ENCODE data around the gene RCOR2.
A peak's percentile ranks its signal among the peaks of the same experiment; 100 is the strongest.

RCOR2 gene

DNA sequence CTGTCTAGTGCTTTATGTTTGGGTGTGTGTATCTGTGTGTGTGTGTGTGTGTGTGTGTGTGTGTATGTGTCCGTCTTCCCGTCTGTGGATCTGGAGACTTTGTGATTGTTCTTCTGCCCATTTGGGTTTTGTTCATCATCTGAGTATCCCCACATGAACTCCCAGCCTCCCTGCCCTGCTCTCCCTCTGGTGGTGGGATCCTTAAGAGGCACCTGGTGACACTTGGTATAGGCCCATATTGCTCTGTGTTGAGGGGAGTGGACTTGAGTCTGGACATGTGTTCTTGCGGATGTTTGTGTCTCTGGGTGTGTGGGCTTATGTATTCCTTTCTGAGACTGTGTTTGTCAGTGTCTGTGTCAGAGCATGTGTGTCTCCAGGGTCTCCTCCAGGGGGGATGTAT, 15.3 kb downstream of the RCOR2 start:
- Histone ChIP-seq H3K36me3 (ENCODE audit: control insufficient read depth, insufficient read depth, low read length) (peaks cover 53% of the 10 kb centered on the region), H3K27me3 (replicated peaks; ENCODE audit: control insufficient read depth, insufficient read depth, low read length) (no peaks in the 10 kb centered on the region), H3K4me3 (replicated peaks; ENCODE audit: low read depth, low read length) (no peak overlapping the region)
- peak; percentile 32 for TF ChIP-seq CTCF (IDR thresholded peaks at IDR 0.05; ENCODE audit: insufficient read depth, low read length, poor library complexity, severe bottlenecking)
- no peak for DNase-seq (ENCODE audit: extremely low read depth, insufficient read length)

DNA sequence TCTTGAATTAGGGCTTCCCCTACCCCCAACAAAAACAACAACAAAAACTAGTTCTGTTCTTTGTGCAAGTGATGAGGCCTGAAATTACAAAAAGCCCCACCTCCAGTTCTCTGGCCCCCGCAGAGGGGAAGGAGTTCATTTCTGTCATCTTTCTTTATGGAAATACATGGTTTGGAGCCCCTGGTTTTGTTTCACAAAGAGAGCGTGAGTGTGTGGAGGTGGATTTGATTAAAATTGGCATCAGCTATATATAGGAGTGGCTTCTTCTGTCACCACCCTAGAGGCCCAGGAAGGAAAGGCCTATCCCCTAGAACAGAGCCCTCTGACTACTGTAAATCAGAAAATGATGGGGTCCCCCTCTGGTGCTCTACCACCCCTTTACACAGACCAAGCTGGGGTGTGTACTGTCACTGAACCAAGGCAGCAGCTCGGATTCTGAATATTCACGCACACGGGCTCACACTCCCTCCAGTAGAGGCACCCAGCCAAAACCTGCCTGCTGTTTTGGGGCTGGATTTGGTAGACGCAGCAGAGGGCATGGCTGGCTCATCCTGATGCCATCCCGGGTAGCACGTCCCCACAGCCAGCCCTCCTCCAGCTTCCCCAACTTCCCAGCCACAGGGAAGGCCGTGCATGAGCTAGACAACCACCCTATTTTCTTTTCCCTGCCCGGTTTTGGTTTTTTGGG, 19.4 kb downstream of the RCOR2 start:
- no peaks in the 10 kb centered on the region for H3K27me3 ChIP-seq (replicated peaks; ENCODE audit: control insufficient read depth, insufficient read depth, low read length)
- DNase-seq (ENCODE audit: extremely low read depth, insufficient read length) = no peak
- no peak for TF ChIP-seq CTCF (IDR thresholded peaks at IDR 0.05; ENCODE audit: insufficient read depth, low read length, poor library complexity, severe bottlenecking)
- H3K4me3 ChIP-seq (replicated peaks; ENCODE audit: low read depth, low read length) = no peak overlapping the region
- peaks cover 44% of the 10 kb centered on the region for H3K36me3 ChIP-seq (ENCODE audit: control insufficient read depth, insufficient read depth, low read length)

DNA sequence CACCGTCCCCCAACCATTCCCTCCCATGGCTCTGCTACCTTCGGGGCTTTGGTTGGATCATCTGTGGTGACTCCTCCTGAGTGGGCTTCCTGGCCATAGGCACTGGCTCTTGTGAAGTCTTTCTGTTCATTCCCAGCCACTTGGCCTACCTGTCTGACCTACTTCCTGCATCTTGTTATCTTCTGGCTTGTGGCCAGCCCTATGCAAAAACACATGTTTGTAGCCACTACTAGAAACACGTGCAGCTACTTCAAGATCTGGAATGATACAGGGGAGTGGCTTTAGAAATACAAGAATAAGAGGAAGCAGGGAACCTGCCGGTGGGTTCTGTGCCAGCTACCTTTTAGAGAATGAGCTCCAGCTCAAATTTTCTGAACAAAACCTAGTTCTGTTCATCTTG, 20.9 kb downstream of the RCOR2 start:
- Histone ChIP-seq H3K36me3 (ENCODE audit: control insufficient read depth, insufficient read depth, low read length) (peaks cover 40% of the 10 kb centered on the region), H3K4me3 (replicated peaks; ENCODE audit: low read depth, low read length) (no peak overlapping the region), H3K27me3 (replicated peaks; ENCODE audit: control insufficient read depth, insufficient read depth, low read length) (no peaks in the 10 kb centered on the region)
- TF ChIP-seq CTCF (IDR thresholded peaks at IDR 0.05; ENCODE audit: insufficient read depth, low read length, poor library complexity, severe bottlenecking) = no peak
- DNase-seq (ENCODE audit: extremely low read depth, insufficient read length) = no peak

DNA sequence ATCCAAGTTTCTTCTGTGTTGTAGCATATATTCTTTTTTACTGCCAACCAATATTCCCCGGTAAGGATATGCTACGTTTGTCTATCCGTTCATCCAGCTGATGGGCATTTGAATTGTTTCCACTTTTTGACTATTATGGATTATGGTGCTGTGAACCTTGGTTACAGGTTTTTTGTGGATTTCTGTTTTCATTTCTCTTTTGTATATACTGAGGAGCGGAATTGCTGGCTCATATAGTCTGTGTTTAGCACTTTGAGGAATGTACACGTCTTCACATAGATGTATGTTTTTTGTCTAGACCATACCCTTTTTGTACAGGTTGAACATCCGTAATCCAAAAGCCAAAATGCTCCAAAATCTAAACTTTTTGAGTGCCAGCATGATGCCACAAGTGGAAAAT, 23.6 kb downstream of the RCOR2 start:
- no peak for TF ChIP-seq CTCF (IDR thresholded peaks at IDR 0.05; ENCODE audit: insufficient read depth, low read length, poor library complexity, severe bottlenecking)
- no peak for DNase-seq (ENCODE audit: extremely low read depth, insufficient read length)
- peaks cover 27% of the 10 kb centered on the region for H3K36me3 ChIP-seq (ENCODE audit: control insufficient read depth, insufficient read depth, low read length)
- H3K4me3 ChIP-seq (replicated peaks; ENCODE audit: low read depth, low read length) = no peak overlapping the region
- no peaks in the 10 kb centered on the region for H3K27me3 ChIP-seq (replicated peaks; ENCODE audit: control insufficient read depth, insufficient read depth, low read length)

GRCh38 chr11:63892228-63892627, 24.7 kb downstream of the RCOR2 start:
- peaks cover 22% of the 10 kb centered on the region for H3K36me3 ChIP-seq (ENCODE audit: control insufficient read depth, insufficient read depth, low read length)
- no peak for TF ChIP-seq CTCF (IDR thresholded peaks at IDR 0.05; ENCODE audit: insufficient read depth, low read length, poor library complexity, severe bottlenecking)
- no peak for DNase-seq (ENCODE audit: extremely low read depth, insufficient read length)
- H3K4me3 ChIP-seq (replicated peaks; ENCODE audit: low read depth, low read length) = no peak overlapping the region
- no peaks in the 10 kb centered on the region for H3K27me3 ChIP-seq (replicated peaks; ENCODE audit: control insufficient read depth, insufficient read depth, low read length)

GRCh38 chr11:63890368-63890767, 26.6 kb downstream of the RCOR2 start:
- H3K36me3 ChIP-seq (ENCODE audit: control insufficient read depth, insufficient read depth, low read length) = peaks cover 13% of the 10 kb centered on the region
- H3K4me3 ChIP-seq (replicated peaks; ENCODE audit: low read depth, low read length) = no peak overlapping the region
- DNase-seq (ENCODE audit: extremely low read depth, insufficient read length) = no peak

More at GRCh38 chr11:63890368-63890767, 26.6 kb downstream of the RCOR2 start:
- H3K27me3 ChIP-seq (replicated peaks; ENCODE audit: control insufficient read depth, insufficient read depth, low read length) = no peaks in the 10 kb centered on the region
- no peak for TF ChIP-seq CTCF (IDR thresholded peaks at IDR 0.05; ENCODE audit: insufficient read depth, low read length, poor library complexity, severe bottlenecking)
